Cardiac fibroblast (primary cell): ENCODE data around the gene TRIM59.
A peak's percentile ranks its signal among the peaks of the same experiment; 100 is the strongest.

Source experiments
- DNase-seq, 2 donors: peaks; one replicate each; pipeline versions ENCODE4 v3.0.0 to v3.0.0-alpha.2; 2010; ENCODE audit warnings: low read depth in 2 of 2
- H3K4me3 ChIP-seq, 2 donors: replicated peaks in 1 of 2; 1 replicate in 1 of 2; 2 replicates in 1 of 2; pipeline ENCODE4 v1.5.1; 2011; ENCODE audit warnings: low read depth in 2 of 2, low read length in 2 of 2, mild to moderate bottlenecking in 2 of 2, moderate library complexity in 1 of 2
- TF ChIP-seq, protein P1 (sequence below): IDR thresholded peaks from one replicate; pipeline ENCODE4 v1.5.1; 2011; ENCODE audit warnings: low read depth, mild to moderate bottlenecking, low read length, inconsistent platforms

The TRIM59 gene

DNA sequence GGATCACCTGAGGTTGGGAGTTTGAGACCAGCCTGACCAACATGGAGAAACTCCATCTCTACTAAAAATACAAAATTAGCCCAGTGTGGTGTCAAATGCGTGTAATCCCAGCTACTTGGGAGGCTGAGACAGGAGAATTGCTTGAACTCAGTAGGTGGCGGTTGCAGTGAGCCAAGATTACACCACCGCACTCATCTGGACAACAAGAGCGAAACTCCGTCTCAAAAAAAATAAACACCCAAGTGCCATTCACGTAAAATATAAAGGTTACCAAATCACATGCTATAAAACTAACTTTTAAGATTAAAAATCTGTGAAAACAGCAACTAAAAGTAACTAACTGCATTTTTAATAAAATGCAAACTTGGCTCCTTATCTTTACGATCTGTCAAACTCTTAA is 8.9 kb downstream of the TRIM59 start:
- DNase-seq = no peak
- TF ChIP-seq, protein P1, sequence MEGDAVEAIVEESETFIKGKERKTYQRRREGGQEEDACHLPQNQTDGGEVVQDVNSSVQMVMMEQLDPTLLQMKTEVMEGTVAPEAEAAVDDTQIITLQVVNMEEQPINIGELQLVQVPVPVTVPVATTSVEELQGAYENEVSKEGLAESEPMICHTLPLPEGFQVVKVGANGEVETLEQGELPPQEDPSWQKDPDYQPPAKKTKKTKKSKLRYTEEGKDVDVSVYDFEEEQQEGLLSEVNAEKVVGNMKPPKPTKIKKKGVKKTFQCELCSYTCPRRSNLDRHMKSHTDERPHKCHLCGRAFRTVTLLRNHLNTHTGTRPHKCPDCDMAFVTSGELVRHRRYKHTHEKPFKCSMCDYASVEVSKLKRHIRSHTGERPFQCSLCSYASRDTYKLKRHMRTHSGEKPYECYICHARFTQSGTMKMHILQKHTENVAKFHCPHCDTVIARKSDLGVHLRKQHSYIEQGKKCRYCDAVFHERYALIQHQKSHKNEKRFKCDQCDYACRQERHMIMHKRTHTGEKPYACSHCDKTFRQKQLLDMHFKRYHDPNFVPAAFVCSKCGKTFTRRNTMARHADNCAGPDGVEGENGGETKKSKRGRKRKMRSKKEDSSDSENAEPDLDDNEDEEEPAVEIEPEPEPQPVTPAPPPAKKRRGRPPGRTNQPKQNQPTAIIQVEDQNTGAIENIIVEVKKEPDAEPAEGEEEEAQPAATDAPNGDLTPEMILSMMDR = no peak
- H3K4me3 ChIP-seq = no peak overlapping the region

DNA sequence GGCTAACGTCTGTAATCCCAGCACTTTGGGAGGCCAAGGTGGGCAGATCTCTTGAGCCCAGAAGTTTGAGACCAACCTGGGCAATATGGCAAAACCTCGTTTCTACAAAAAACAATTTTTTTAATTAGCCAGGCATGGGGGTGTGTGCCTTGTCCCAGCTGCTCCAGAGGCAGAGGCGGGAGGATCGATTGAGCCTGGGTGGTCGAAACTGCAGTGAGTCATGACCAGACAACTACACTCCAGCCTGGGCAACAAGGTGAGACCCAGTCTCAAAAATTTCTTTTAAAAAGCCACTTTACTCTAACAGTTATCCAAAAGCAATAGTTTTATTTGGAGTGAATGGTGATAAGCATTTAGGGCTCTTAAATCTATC is 12.5 kb downstream of the TRIM59 start:
- H3K4me3 ChIP-seq = no peak overlapping the region
- TF ChIP-seq, protein P1 = no peak
- no peak for DNase-seq

DNA sequence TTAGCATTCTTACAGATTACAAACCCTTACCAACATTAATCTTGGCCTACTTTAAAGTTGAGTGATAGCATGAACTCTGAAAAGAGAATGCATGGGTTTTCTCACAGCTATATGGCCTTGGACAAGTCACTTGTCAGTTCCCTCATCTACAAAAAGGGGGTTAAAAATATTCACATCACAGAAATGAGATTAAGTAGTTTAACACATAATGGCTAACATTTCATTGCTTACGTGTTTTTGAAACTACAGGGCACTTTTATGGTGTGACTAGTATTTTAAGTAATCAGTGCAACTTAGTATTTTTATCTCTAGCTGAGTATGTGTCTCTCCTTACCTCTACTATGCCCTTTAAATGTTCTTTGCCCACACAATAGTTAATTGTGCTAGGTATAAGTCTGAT is 13.8 kb downstream of the TRIM59 start:
- H3K4me3 ChIP-seq = no peak overlapping the region
- no peak for DNase-seq
- TF ChIP-seq, protein P1 = no peak

- H3K4me3 ChIP-seq = no peak overlapping the region
- TF ChIP-seq, protein P1 = no peak
- DNase-seq = no peak
Measured at GRCh38 chr3:160435095-160435494, 14.5 kb downstream of the TRIM59 start.

DNA sequence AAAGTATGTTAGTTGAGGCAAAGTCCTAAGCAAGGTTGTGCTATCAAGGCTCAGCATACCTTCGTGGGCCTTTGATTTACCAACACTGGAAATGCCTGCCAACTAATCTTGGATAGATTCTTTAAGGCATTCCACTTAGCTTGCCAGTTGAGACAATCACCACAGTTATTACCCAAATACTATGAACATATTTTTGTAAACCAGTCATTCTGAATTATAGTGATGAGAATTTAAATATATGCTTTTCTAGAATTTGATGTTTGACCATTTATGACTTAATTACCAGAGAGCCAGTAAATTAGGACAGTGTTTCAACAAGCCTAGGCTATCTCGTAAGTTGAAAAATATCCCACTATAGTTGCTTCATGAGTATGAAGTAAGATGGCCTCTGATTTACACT is 15.5 kb downstream of the TRIM59 start:
- DNase-seq = peak; percentile 58 to 63
- TF ChIP-seq, protein P1 = no peak
- no peak overlapping the region for H3K4me3 ChIP-seq

DNA sequence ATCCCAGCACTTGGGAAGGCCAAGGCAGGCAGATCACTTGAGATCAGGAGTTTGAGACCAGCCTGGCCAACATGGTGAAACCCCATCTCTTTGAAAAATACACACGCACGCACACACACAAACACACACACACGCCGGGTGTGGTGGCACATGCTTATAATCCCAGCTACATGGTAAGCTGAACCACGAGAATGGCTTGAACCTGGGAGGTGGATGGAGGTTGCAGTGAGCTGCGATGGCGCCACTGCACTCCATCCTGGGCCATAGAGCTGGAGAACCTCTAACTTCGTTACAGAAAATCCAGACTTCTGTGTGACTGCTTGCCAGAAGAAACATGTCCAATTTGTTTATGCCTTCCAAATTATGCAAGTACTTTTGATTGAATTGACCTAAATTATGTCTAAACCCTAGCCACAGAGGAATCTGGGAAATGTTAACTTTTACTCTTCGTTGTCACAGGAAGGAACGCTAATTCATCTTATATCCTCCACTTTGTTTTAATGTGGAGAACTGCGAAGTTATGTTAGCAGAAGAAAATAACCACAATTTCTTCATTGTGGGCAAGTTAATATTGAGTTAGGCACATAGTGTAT is 21.7 kb downstream of the TRIM59 start:
- H3K4me3 ChIP-seq = no peak overlapping the region
- TF ChIP-seq, protein P1 = no peak
- DNase-seq = no peak

DNA sequence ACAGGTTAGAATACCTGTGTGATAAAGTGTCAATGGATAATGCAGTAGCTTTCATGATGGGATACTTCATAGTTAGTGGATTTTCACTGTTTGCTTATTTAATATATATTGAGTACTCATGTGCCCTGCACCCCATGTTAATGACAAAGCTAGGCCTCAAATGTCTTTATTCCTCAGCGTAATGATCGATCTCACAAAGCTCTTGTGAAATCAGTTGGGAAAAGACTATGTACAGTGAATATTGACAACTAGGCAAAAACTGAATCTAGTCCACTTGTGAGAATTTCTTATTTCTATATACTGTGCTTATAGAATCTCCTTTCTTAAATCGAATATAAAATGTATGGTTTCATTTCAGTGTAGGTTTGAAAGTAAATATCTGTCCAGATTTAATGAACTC is 32.3 kb downstream of the TRIM59 start:
- no peak overlapping the region for H3K4me3 ChIP-seq
- TF ChIP-seq, protein P1 = no peak
- no peak for DNase-seq
